NCI-H1048 (cell line): ENCODE results near the gene NDRG2.
"Not testable (repeated sequence)": the region's sequence is repeated elsewhere in the genome, so short reads cannot be mapped to it uniquely, and the experiment has no call there.

Experiments used
- DNase-seq: peaks from one replicate; lab custom pipeline; 2025; lab: John Stamatoyannopoulos, UW

NDRG2 gene

DNA sequence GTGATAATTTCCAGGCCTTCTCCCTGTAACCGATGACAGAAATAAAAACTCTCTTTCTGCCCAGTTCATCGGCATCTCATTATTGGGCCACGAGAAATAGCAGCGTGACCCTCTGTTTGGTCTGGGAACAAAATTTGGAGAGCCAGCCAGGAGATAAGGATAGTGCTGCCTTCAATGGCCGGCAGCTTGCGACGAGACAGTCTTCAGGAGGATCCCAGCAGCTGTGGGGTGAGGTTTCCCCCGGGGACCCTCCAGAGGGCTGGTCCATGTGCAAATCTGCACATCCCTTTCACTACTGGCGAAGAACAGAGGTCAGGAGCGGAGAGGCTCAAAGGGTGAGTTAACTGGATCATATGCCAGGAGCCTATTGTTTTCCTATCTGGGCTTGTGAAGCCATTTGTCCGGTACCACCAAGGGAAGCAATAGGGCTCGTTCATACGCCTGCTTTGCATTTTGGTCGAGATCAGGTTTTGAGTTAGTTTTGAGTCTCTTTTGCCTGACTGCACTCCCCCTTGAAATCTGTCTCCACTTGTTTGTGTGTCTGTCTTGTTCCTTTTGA, 21.0 kb downstream of the NDRG2 start:
- no peak for DNase-seq

DNA sequence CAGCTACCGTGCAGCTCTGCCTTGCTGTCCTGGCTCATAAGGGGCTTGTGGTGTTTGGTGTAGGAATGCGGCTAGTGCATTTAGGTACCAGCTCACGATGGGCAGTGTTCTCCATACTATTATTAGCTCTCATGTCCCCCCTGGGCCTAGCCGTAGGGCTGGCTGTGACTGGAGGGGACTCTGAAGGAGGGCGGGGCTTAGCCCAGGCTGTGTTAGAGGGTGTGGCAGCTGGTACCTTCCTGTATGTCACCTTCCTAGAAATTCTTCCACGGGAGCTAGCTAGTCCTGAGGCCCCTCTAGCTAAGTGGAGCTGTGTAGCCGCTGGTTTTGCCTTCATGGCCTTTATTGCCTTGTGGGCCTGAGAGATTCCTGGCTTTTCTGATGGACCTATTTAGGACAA, 23.6 kb downstream of the NDRG2 start:
- DNase-seq = no peak

DNA sequence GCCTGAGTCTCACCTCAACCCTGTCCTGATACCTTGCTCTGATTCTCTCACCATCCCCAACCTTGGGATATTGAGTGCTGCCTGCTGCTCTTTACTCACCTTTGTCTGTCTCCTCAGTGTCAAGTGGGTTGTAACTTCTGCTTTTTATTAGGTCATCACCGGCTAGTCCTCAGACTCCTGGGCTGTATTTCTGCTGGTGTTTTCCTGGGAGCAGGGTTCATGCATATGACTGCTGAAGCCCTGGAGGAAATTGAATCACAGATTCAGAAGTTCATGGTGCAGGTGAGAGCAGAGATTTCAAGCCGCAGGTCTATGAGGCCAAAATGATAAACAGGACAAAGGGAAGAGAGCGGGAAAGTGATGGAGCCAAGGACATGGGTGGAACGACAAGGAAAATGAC, 25.3 kb downstream of the NDRG2 start:
- DNase-seq = no peak

DNA sequence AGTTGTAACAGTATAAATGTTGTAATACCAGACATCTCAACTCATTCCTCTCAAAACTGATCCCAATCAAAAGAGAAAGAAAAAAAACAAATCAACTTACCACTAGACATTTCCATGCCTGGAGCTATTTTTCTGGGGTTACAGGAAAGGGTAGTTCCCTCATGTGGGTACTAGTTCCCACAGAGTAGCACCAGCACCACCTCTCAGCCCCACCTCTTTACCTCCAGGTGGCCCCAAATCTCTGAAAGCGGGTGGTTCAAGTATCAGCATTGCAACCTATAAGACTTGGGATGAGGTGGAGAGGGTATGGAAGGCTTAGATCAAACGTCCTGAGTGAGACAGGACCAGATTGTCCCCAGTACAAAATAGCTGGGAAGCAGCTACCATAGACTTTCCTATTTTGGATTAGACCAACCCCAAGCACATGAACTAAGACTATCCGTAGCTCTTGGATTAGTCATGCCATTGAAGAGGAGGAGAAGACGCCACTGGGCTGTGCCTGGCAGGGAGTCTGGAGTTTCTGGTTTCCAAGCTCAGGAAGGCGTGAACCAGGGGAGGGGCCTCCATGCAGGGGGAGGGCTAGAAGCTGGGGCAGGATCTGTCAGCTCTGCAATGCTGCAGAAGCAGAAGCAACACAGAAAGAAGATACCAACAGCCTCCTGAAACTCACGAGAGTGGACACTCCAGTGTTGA, 26.0 kb downstream of the NDRG2 start, which contains the start of gene SLC39A2:
Gene SLC39A2 (plus strand): TSS at position 620 of the 693 bp plus-strand sequence. CDS start 154 bp downstream, outside the sequence.
- DNase-seq = no peak

DNA sequence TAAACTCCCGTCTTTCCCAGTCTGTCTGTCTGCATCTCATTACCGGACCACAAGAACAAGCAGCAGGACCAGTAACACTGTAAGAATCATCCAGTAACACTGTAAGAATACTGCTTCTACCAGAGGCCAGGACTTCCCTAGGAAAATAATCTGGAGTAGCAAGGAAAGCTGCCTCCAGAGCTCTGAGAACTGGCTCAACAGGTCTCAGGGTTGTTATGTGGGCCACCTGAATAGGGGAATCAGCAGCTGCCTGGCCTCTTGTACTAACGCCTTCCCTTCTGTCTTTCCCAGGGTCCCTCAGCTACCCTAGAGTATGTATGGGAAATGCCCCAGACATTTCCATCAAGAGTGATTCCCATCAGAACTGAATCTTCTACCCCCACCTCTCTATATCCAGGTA, 26.7 kb downstream of the NDRG2 start:
- no peak for DNase-seq

DNA sequence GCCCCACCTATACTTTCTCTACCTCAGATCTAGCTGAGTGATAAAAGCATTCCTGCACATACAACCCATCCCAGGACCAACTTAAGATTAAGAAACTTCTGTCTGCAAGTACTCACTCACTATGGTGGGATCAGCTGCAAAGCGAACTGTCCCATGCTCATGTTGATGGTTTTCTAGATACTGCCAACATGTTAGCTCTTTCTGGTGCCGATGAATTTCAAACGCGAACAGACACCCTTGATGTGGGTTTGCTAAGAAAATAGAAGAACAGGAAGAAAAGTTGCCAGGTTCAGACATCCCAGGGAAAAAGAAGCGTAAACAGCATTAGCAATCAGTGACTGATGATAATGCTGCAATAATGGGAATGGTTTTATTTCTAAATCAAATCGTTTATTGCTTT, 27.3 kb downstream of the NDRG2 start:
- no peak for DNase-seq

DNA sequence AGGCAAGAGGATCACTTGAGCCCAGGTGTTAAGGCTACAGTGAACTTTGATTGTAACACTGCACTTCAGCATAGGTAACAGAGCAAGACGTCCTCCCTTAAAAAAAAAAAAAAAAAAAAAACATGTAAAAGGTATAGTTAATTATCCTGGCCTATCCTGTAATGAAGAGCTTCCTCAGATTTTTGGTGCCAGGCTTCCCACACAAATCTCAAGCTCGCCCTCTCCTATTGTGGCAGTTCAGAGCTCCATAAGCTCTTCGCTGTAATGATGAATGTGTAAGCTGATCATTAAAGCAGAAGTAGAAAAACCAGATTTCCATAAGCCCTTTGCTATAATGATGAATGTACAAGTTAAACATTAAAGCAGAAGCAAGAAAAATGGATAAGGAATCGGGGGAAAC, 27.7 kb downstream of the NDRG2 start:
- DNase-seq = no peak

DNA sequence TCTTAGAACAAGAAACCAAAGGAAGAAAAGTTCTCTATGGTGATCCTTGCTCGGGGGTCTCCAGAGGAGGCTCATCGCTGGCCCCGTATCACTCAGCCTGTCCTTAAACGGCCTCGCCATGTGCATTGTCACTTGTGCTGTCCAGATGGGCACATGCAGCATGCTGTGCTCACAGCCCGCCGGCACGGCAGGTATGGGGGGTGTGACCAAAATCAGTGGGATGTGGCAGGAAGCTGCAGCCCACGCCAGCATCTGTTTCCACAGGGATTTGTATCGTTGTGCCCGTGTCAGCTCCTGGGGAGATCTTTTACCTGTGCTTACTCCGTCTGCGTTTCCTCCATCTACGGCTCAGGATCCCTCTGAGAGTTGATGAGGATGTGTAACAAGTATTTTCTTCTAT, 28.3 kb downstream of the NDRG2 start:
- no peak for DNase-seq

DNA sequence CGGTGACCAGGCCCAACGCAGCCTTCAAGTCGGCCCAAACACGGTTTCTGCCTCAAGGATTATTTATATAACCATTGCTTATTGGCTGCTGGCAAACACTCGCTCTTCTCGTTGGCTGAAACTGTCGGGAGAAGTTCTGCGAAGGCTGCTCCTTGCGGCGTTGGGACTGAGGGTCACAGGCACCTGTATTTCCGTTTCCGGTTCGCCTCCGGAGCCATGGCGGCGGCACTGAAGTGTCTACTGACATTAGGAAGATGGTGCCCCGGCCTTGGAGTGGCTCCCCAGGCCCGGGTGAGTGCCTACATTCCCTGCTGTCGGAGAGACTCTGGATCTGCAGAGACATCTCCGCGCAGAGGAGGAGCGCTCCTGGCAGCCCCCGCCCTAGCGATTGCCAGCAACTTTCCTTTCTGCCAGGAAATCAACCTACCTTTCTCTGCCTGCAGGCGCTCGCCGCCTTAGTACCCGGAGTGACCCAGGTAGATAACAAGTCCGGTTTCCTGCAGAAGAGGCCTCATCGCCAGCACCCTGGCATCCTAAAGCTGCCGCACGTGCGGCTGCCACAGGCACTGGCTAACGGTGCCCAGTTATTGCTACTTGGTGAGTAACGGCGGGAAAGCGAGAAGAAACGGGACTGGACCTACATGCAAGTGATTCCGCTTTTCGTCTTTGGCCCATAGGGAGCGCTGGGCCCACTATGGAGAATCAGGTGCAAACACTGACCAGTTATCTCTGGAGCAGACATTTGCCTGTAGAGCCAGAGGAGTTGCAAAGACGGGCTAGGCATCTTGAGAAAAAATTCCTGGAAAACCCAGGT, 34.9 kb downstream of the NDRG2 start, which contains the start of gene METTL17:
Gene METTL17 (plus strand): TSS at position 194 of the 814 bp plus-strand sequence. CDS start 23 bp downstream, at position 217.
- DNase-seq = peak; percentile 88

DNA sequence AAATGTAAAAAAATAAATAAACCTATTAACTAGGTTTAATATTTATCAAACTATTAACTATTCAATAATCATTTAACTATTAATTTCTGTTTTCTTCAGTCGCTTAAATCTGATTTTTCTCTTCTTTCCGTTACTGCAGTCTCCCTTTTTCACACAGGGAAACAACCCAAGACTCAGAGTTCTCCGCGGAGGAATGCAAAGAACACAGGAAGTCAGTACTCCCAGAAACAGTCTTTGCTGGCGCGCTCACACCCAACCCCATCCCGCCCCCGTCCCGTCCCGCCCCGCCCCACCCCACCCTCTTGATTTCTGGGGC, 35.4 kb downstream of the NDRG2 start:
- no peak for DNase-seq

DNA sequence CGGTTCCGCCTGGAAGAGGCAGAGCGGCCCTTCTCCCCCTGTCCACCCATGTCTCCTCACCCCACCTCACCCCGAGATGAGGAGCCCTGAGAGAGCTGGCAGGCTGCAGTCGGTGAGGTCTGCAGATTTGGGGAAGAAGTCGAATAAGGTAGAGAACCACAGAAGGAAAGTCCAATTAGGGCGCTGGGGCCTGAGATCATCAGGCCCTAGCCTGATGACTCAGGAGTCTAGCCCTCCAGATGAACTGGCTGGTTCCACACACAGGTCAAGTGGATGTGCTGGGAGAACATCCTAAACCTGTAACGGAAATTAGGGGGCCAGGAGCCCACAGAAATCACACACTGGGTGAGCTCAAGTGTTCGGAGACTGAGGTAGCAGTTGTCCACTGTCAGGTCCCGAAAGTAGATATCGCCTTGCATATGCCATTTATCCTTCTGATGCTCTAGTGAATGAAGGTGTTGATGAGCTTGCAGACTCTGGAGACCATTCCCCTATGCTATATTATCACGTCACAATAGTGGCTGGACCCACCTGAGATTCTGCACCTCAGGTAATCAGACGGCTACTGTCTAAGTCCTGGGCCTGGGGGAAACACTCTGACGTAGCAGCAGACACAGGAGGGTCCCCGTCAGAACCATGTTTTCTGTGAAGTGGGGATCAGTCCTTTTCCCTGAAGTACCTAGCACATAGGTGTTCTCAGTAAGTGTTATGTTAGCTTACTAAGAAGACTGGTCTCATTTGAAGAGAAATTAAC, 36.0 kb downstream of the NDRG2 start:
- no peak for DNase-seq

DNA sequence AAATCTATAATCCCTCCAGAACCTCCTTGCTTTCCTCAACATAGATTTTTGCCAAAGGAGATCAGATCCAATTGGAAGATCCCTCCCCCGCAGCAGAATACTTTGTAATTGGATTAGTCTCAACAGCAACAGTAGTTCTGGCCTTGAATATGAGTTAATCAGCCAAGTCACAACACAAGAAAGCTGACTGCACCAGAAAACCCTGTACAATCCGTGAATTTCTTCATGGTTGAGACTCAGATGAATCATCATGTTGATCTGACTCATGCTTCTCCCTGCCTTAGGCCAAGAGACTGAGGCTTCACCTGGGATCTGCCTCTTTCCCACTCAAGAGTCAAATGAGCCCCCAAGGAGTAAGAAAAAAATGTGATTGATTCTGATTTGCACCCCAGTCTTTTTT, 38.0 kb downstream of the NDRG2 start:
- no peak for DNase-seq

DNA sequence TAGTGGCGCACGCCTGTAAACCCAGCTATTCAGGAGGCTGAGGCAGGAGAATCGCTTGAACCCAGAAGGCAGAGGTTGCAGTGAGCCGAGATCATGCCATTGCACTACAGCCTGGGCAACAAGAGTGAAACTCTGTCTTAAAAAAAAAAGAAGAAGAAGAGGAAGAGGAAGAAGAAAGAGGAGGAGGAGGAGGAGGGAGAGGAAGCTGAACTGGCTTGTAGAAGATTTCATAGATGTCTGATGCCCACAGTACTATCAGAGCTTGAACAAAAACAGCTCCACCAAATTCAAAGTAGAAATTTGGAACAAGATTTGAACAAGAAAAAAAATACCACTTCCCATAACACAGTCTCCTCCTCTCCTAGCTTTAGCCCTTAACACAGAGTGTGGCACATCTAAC, 39.2 kb downstream of the NDRG2 start:
- not testable (repeated sequence) for DNase-seq

DNA sequence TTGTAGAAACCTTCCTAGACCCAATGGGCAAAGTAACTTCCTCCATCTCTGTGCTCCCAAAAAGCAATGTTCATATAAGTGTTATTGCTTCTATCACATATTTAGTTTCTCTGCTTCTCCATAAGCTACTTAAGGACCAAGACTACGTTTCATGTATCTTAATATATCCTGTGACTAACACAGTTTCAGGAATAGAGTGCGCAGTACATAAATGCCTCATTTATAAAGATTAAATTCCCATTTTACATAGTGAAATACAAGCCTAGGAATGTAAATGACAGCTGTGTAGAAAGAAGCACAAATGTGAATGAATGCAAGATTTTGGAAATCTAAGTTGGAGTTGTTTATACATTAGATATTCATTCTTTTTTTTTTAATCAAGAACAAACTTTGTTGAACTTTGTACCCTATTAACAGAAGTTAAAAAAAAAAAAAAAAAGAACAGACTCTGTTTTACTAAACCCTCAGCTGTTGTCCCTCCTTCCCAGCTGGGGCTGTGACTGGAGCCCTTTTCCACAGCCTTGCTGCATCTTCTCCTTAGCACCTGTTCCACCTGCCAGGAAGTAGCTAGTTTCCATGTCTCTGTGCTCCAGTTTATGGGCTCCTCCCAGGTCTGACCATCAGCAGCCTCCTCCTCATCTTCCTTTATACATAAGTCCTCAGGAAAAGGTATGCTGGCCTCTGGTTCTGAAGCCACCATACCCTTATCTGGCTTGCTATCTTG, 42.1 kb downstream of the NDRG2 start:
- no peak for DNase-seq

DNA sequence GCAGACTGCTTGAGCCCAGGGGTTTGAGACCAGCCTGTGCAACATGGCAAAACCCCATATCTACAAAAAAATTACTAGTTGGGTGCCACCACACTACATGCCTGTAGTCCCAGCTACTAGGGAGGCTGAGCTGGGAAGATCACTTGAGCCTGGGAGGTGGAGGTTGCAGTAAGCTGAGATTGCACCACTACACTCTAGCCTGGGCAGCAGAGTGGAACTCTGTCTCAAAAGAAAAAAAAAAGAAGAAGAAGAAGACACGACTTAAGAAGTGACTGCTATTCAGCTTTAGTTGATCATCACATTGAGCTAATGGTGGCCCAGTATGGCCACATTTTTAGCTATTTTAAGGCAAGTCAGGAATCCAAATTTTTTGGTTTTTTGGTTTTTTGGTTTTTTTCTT, 44.0 kb downstream of the NDRG2 start:
- no peak for DNase-seq

DNA sequence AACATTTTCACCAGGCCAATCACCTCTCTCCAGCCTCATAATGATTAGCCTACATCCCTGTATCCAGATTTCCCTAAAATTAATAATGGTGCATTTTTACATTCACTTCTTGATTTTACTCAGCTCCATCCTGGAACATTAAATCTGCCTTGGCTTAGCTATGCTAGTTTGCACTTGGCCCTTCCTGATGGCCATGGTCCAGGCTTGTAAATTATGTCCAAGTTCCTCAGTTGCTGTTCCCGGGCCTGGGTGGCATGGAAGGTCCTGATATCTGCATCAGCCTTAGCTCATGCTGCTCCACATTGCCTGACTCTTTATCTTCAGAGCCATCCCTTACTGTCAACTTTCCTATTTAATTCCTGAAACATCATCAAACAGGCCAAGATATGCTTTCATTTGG, 46.2 kb downstream of the NDRG2 start:
- DNase-seq = no peak

DNA sequence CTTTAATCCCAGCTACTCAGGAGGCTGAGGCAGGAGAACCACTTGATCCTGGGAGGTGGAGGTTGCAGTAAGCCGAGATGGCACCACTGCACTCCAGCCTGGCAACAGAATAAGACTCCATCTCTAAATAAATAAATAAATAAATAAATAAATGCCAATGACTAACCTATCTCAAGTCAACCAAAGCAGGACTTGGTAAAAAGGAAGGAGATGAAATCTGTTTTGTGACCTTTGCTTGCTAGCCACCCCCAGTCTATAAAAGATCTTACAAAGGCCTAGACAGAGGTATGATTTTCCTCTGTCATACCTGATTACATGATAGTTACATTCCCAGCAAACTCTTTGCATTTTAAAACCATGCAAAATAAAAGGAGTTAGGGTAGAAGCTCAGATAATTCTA, 48.6 kb downstream of the NDRG2 start:
- DNase-seq = no peak

DNA sequence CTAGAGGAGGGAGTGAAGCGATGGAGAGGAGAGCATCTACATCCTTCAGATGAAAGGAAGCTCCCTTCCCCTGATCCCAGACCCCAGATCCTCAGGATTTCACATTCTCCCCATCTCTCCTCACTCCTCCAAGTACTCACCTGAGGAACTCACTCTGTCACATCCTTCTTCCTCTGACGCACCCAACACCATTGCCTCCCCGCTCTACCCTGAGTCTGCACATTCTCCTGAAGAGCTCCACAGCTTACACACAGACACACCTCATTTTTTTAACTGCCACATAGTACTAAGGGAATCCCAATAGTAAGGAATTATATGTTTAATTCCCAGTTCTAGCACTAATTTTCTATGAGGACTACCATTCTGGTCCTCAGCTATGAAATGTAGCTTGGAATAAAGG, 51.4 kb downstream of the NDRG2 start:
- DNase-seq = no peak

DNA sequence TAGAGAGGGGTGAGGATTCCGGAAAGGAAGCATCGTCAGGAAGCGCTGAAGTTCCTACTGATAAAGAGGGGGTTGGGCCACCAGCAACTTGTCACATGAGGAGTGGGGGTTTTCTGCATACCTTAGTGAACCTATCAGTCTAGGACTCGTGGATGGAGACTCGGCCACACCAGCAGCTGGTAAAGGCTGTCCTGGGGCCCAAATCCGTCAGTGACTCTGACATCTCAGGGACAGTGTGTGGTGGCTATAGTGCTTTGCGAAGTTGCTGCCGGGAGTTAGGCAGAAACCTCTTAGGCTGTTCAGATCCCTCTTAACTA, 53.2 kb downstream of the NDRG2 start:
- DNase-seq = no peak

DNA sequence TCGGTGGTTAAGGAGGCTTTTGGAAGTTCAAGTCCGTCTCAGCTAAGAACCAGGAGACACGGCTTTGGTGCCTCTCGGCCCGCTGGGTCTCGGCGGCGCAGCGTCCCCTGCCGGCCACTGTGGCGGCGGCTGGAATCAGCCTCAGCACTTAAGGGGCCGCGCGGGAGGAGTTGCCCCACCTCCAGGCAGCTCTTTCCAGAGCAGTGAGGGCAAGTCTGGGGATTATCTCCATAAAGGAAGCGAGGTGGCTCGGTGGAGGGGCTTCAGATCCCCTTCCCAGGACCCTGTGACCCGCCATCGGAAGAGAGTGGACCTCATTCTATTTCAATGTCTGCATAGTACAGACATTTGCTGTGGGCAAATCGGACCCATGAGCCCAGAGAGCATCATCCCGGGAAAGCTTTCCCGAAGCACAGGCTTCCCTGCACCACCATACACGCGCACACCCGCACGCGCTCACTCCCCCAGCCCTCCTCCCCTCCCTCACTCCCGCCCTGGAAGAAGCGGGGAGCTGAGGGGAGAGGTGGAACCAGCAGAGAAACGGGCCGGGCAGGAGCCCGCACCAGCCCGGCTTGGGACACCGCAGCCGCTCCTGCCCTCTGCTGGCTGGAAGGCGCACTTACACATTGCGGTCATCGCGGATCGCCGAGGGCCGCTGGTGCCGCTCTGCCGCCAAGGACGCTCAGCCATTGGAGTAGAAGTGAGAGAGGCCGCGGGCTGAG, 53.7 kb downstream of the NDRG2 start:
- DNase-seq = peak; percentile 68

DNA sequence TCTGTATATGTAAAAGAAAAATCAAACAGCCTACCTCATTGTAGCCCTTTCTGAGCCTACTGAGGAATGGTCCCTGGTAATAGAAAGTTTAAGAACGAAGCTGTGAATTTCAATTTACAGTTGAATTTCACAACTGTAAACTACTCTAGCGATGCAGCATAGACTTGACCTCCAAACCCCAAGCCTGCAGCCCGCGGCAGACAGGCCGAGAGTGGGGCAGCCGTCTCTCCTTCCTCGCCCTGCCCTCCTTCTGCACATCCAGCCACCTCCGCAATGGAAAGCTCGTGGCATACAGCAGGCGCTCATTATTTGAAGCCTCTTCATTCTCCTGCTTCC, 54.2 kb downstream of the NDRG2 start:
- DNase-seq = no peak

DNA sequence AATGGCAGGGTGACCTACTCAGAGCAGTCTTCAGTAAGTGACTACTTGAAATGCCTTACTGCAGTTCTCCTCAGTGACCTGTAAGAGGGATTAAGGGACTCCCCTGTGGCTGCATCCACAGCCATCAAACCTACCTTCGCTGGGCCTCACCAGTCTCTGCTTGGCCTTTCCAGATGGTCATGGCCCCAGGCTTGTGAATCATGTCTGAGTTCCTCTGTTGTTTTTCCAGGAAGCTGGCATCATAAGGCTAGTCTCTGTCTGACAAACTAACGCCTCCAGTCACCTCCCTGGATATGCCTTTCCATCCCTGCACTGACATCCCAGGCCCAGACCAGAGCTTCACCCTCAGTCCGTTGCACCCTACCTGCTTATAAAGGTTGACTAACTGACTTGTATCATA, 55.5 kb downstream of the NDRG2 start:
- DNase-seq = no peak
